ENCODE measurements around the gene STATH.
"Not testable (repeated sequence)": the region's sequence is repeated elsewhere in the genome, so short reads cannot be mapped to it uniquely, and the experiment has no call there.

Gene STATH

GRCh38 chr4:69995526-69996016, at the start of gene STATH:
Gene STATH, plus strand, starts transcription at chr4:69995966. Its CDS starts 2,472 bp downstream, at chr4:69998438.
- no peak for DNase-seq

GRCh38 chr4:69951602-69952001, 44.2 kb upstream of the STATH start:
- no peak for DNase-seq

- DNase-seq, result no peak
Observed at GRCh38 chr4:69957209-69957608, 38.6 kb upstream of the STATH start.

GRCh38 chr4:69965628-69966027, 30.1 kb upstream of the STATH start, which contains the start of gene CSN2:
Gene CSN2, minus strand, starts transcription at chr4:69965728. Its CDS starts 4,733 bp downstream, at chr4:69960995.
- no peak for DNase-seq

- DNase-seq, result no peak
Observed at GRCh38 chr4:69970071-69970470, 25.7 kb upstream of the STATH start.

- no peak for DNase-seq
Observed at GRCh38 chr4:69974631-69975030, 21.1 kb upstream of the STATH start.

GRCh38 chr4:69977582-69977981, 18.2 kb upstream of the STATH start:
- no peak for DNase-seq

- DNase-seq, result no peak
Observed at GRCh38 chr4:69984030-69984443, 11.7 kb upstream of the STATH start.

- DNase-seq, result no peak
Observed at GRCh38 chr4:69986663-69987062, 9.1 kb upstream of the STATH start.

- no peak for DNase-seq
Observed at GRCh38 chr4:69991016-69991415, 4.8 kb upstream of the STATH start.

- no peak for DNase-seq
Observed at GRCh38 chr4:69994782-69995181, 984 bp upstream of the STATH start.

GRCh38 chr4:69999420-69999819, 3.7 kb downstream of the STATH start:
- no peak for DNase-seq

GRCh38 chr4:70000711-70001110, 4.9 kb downstream of the STATH start:
- no peak for DNase-seq

GRCh38 chr4:70002507-70002906, 6.7 kb downstream of the STATH start:
- no peak for DNase-seq

GRCh38 chr4:70008771-70009170, 13.0 kb downstream of the STATH start:
- no peak for DNase-seq

GRCh38 chr4:70019006-70019405, 23.2 kb downstream of the STATH start:
- DNase-seq, result not testable (repeated sequence)

- DNase-seq, result no peak
Observed at GRCh38 chr4:70023218-70023617, 27.5 kb downstream of the STATH start.

GRCh38 chr4:70027011-70027410, 31.2 kb downstream of the STATH start:
- DNase-seq, result no peak

GRCh38 chr4:70028159-70028558, 32.4 kb downstream of the STATH start, which contains the start of gene HTN3:
Gene HTN3, plus strand, starts transcription at chr4:70028459. Its CDS starts 2,282 bp downstream, at chr4:70030741.
- DNase-seq, result not testable (repeated sequence)

GRCh38 chr4:70037559-70037958, 41.8 kb downstream of the STATH start:
- not testable (repeated sequence) for DNase-seq

- DNase-seq, result not testable (repeated sequence)
Observed at GRCh38 chr4:70039928-70040327, 44.2 kb downstream of the STATH start.

GRCh38 chr4:70041652-70042286, 46.0 kb downstream of the STATH start:
- no peak for DNase-seq

GRCh38 chr4:70050138-70050537, 54.4 kb downstream of the STATH start, which contains the start of gene HTN1:
Gene HTN1, plus strand, starts transcription at chr4:70050438. Its CDS starts 2,639 bp downstream, at chr4:70053077.
- DNase-seq, result not testable (repeated sequence)
